Loucy (cell line): ENCODE results near the gene MBNL2.

Experiments
- EZH2phosphoT487 ChIP-seq: fragments of 200-600 bp; IDR thresholded peaks from 2 replicates; pipeline ENCODE4 v1.6.1; 2018; ENCODE audit warnings: antibody characterized with exemption, mild to moderate bottlenecking, moderate library complexity, borderline replicate concordance
- TF ChIP-seq, protein P1 (sequence below): fragments of 200-600 bp; sonication (generic); conservative IDR thresholded peaks from 2 replicates; pipeline ENCODE4 v1.5.1; 2014; ENCODE audit warnings: mild to moderate bottlenecking, antibody characterized with exemption, low read length

DNA sequence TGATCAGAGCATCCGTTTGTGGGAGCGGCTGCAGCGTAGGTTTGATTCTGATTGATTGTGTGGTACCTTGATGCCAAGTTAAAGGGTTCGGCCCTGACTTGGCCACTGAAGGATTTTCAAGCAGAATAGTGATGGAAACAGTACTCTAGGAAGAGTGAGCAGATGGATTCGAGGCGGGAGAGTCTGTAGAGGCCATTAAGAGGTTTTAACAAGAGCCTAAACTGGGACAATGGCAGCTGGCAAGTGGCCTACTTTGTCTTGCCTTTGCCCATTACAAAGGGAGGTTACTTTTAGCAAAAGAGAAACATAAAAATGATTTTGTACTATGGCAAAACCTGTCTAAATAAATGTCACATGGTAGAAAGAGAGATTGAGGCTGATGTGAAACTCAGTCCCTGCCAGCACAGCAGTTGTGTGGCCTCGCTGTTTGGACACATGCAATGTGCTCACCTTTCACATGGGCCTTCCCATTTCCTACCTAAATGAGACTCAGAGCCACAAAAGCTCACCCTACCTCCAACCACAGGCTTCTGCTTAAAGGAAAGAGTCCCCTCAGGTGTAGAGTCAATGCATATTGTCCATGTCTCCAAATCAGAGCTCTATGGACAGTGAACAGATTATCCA, 149.5 kb downstream of the MBNL2 start:
- TF ChIP-seq, protein P1, sequence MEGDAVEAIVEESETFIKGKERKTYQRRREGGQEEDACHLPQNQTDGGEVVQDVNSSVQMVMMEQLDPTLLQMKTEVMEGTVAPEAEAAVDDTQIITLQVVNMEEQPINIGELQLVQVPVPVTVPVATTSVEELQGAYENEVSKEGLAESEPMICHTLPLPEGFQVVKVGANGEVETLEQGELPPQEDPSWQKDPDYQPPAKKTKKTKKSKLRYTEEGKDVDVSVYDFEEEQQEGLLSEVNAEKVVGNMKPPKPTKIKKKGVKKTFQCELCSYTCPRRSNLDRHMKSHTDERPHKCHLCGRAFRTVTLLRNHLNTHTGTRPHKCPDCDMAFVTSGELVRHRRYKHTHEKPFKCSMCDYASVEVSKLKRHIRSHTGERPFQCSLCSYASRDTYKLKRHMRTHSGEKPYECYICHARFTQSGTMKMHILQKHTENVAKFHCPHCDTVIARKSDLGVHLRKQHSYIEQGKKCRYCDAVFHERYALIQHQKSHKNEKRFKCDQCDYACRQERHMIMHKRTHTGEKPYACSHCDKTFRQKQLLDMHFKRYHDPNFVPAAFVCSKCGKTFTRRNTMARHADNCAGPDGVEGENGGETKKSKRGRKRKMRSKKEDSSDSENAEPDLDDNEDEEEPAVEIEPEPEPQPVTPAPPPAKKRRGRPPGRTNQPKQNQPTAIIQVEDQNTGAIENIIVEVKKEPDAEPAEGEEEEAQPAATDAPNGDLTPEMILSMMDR: no peak
- TF ChIP-seq EZH2phosphoT487: no peak
